HEK293T (cell line): ENCODE measurements around the gene YOD1.

Experiments
- CTCF ChIA-PET: fragments of 350-600 bp; formaldehyde crosslinking; extraction: SDS; loops from one replicate; lab custom pipeline; 2021; ENCODE audit warnings: antibody characterized with exemption, inconsistent platforms; lab: Yijun Ruan, JAX
- POLR2A ChIA-PET: fragments of 350-600 bp; formaldehyde crosslinking; extraction: SDS; loops from one replicate; lab custom pipeline; 2020; ENCODE audit warnings: antibody characterized with exemption, inconsistent platforms; lab: Yijun Ruan, JAX
- DNase-seq: peaks from one replicate; pipeline ENCODE4 v3.0.0; 2012; ENCODE audit warnings: mixed read lengths; ENCODE audit errors: extremely low spot score
- ARNT ChIP-seq: fragments of 450-650 bp; IDR thresholded peaks from 2 replicates; pipeline ENCODE4 v1.6.1; 2017; ENCODE audit warnings: mild to moderate bottlenecking
- BHLHE40 ChIP-seq: fragments of 450-650 bp; IDR thresholded peaks from 2 replicates; pipeline ENCODE4 v1.6.1; 2016; ENCODE audit warnings: mild to moderate bottlenecking, moderate library complexity, borderline replicate concordance
- CTBP1 ChIP-seq: fragments of 450-650 bp; IDR thresholded peaks from 2 replicates; pipeline ENCODE4 v1.6.1; 2016; ENCODE audit warnings: borderline replicate concordance
- ELF4 ChIP-seq: fragments of 450-650 bp; IDR thresholded peaks from 2 replicates; pipeline ENCODE4 v1.6.1; 2017; ENCODE audit warnings: antibody characterized with exemption
- FOXA1 ChIP-seq: fragments of 450-650 bp; IDR thresholded peaks from 2 replicates; pipeline ENCODE4 v1.6.1; 2016; ENCODE audit warnings: mild to moderate bottlenecking
- FOXK2 ChIP-seq: fragments of 450-650 bp; IDR thresholded peaks from 2 replicates; pipeline ENCODE4 v1.6.1; 2016; ENCODE audit warnings: mild to moderate bottlenecking
- FOXM1 ChIP-seq: fragments of 450-650 bp; IDR thresholded peaks from 2 replicates; pipeline ENCODE4 v1.6.1; 2017; ENCODE audit warnings: mild to moderate bottlenecking, borderline replicate concordance
- HDGF ChIP-seq: fragments of 450-650 bp; IDR thresholded peaks from 2 replicates; pipeline ENCODE4 v1.6.1; 2017; ENCODE audit warnings: antibody characterized with exemption, borderline replicate concordance
- L3MBTL2 ChIP-seq: fragments of 450-650 bp; conservative IDR thresholded peaks from 2 replicates; pipeline ENCODE4 v1.6.1; 2016; ENCODE audit warnings: mild to moderate bottlenecking
- LEF1 ChIP-seq: fragments of 450-650 bp; IDR thresholded peaks from 2 replicates; pipeline ENCODE4 v1.6.1; 2017; ENCODE audit warnings: mild to moderate bottlenecking, borderline replicate concordance
- NFRKB ChIP-seq: fragments of 450-650 bp; IDR thresholded peaks from 2 replicates; pipeline ENCODE4 v1.6.1; 2016; ENCODE audit warnings: mild to moderate bottlenecking, moderate library complexity
- PKNOX1 ChIP-seq: fragments of 450-650 bp; IDR thresholded peaks from 2 replicates; pipeline ENCODE4 v1.6.1; 2016
- SP1 ChIP-seq: fragments of 450-650 bp; IDR thresholded peaks from 2 replicates; pipeline ENCODE4 v1.6.1; 2017
- SUZ12 ChIP-seq: fragments of 450-650 bp; IDR thresholded peaks from 2 replicates; pipeline ENCODE4 v1.6.1; 2016; ENCODE audit warnings: mild to moderate bottlenecking
- TARDBP ChIP-seq: fragments of 450-650 bp; IDR thresholded peaks from 2 replicates; pipeline ENCODE4 v1.6.1; 2016
- ZNF384 ChIP-seq: fragments of 450-650 bp; IDR thresholded peaks from 2 replicates; pipeline ENCODE4 v1.6.1; 2016

Gene YOD1

GRCh38 chr1:207020065-207020708 is 30.8 kb downstream of the YOD1 start:
- POLR2A ChIA-PET = no interaction called here
- no peak for TF ChIP-seq LEF1
- no peak for TF ChIP-seq TARDBP
- no peak for TF ChIP-seq CTBP1
- no peak for TF ChIP-seq SP1
- TF ChIP-seq FOXM1 = no peak
- no peak for TF ChIP-seq NFRKB
- no peak for DNase-seq
- CTCF ChIA-PET = interaction anchor here (1.8 kb wide), 1 partner anchor 16 kb away, joined by 5 read pairs; no protein-coding TSS in a partner anchor

GRCh38 chr1:207019661-207020060 is 31.3 kb downstream of the YOD1 start:
- ChIA-PET POLR2A (no interaction called here), CTCF (interaction anchor here (1.8 kb wide), 1 partner anchor 15 kb away, joined by 5 read pairs; no protein-coding TSS in a partner anchor)
- TF ChIP-seq SUZ12 (no peak), FOXA1 (no peak), SP1 (no peak), ARNT (no peak), FOXM1 (no peak), PKNOX1 (no peak), HDGF (no peak), BHLHE40 (no peak)
- no peak for DNase-seq

- POLR2A ChIA-PET = no interaction called here
- CTCF ChIA-PET = interaction anchor here (1.8 kb wide), 1 partner anchor 15 kb away, joined by 5 read pairs; no protein-coding TSS in a partner anchor
- DNase-seq = no peak
- TF ChIP-seq SP1 (no peak), ARNT (no peak), NFRKB (no peak), L3MBTL2 (no peak), FOXA1 (no peak)
These were observed 31.8 kb downstream of the YOD1 start for GRCh38 chr1:207019161-207019560.

- ChIA-PET CTCF (interaction anchor here (1.8 kb wide), 1 partner anchor 14 kb away, joined by 5 read pairs; no protein-coding TSS in a partner anchor), POLR2A (no interaction called here)
- TF ChIP-seq CTBP1 = no peak
- no peak for TF ChIP-seq LEF1
- TF ChIP-seq HDGF = no peak
- TF ChIP-seq FOXM1 = no peak
- TF ChIP-seq FOXA1 = no peak
- no peak for DNase-seq
These were observed 32.3 kb downstream of the YOD1 start for GRCh38 chr1:207018707-207019106.

GRCh38 chr1:207017615-207018559 is 33.1 kb downstream of the YOD1 start:
- DNase-seq = no peak
- ChIA-PET POLR2A (no interaction called here), CTCF (interaction anchor here (1.8 kb wide), 1 partner anchor 14 kb away, joined by 5 read pairs; no protein-coding TSS in a partner anchor)
- TF ChIP-seq BHLHE40 = no peak
- no peak for TF ChIP-seq CTBP1
- no peak for TF ChIP-seq FOXA1
- no peak for TF ChIP-seq HDGF
- no peak for TF ChIP-seq NFRKB
- no peak for TF ChIP-seq SP1

GRCh38 chr1:207015791-207016190 is 35.2 kb downstream of the YOD1 start:
- ChIA-PET CTCF (no interaction called here), POLR2A (no interaction called here)
- TF ChIP-seq ARNT = no peak
- TF ChIP-seq PKNOX1 = no peak
- no peak for TF ChIP-seq LEF1
- TF ChIP-seq ELF4 = no peak
- TF ChIP-seq FOXA1 = no peak

GRCh38 chr1:207014728-207015127 is 36.3 kb downstream of the YOD1 start:
- DNase-seq = no peak
- ChIA-PET CTCF (no interaction called here), POLR2A (no interaction called here)
- no peak for TF ChIP-seq FOXM1
- no peak for TF ChIP-seq SUZ12
- no peak for TF ChIP-seq ZNF384
- TF ChIP-seq FOXA1 = no peak
- TF ChIP-seq FOXK2 = no peak
- no peak for TF ChIP-seq TARDBP
- TF ChIP-seq BHLHE40 = no peak
- no peak for TF ChIP-seq L3MBTL2
- TF ChIP-seq SP1 = no peak
- TF ChIP-seq LEF1 = no peak
- TF ChIP-seq ELF4 = no peak
- no peak for TF ChIP-seq NFRKB
- TF ChIP-seq ARNT = no peak
- TF ChIP-seq CTBP1 = no peak
- TF ChIP-seq HDGF = no peak
- no peak for TF ChIP-seq PKNOX1

More at GRCh38 chr1:207015791-207016190, 35.2 kb downstream of the YOD1 start:
- no peak for DNase-seq
